Measurements from ENCODE around the gene ATG16L1. TPM values are rescaled to one million over a fixed set of nuclear protein-coding genes. Genes with fewer than 3 reads are reported as not detected.

Gene ATG16L1
- total RNA-seq, 1 experiment from 2014 or later = 42.0 TPM

- no peak overlapping the region for H3K4me3 Mint-ChIP-seq
- TF ChIP-seq CTCF (conservative IDR thresholded peaks at IDR 0.05) = no peak
- Histone ChIP-seq H2AK5ac (ENCODE audit: insufficient read length, low read length) (no peak overlapping the region), H2BK20ac (ENCODE audit: low read depth, low read length, poor library complexity, severe bottlenecking) (no peak overlapping the region), H3K4me1 (ENCODE audit: insufficient read depth, low read length) (no peaks in the 10 kb centered on the region; the same call in 1 of the 2 replicates), H3K9me3 (ENCODE audit: control insufficient read depth, low read depth, low read length) (no peaks in the 10 kb centered on the region), H3K14ac (ENCODE audit: insufficient read depth, low read length) (no peak overlapping the region), H4K20me1 (ENCODE audit: control insufficient read depth, insufficient read depth, insufficient read length) (no peaks in the 10 kb centered on the region), H3K27me3 (ENCODE audit: insufficient read depth, low read length) (no peaks in the 10 kb centered on the region), H2BK12ac (ENCODE audit: insufficient read length, low read depth, low read length) (no peak overlapping the region), H2BK15ac (ENCODE audit: low read depth, low read length) (no peak overlapping the region), H3K23ac (ENCODE audit: insufficient read length, low read depth, low read length) (no peak overlapping the region), H3K4me2 (ENCODE audit: insufficient read depth, insufficient read length, low read length) (no peak overlapping the region), H3K79me1 (ENCODE audit: insufficient read depth, low read depth, low read length, poor library complexity, severe bottlenecking) (no peaks in the 10 kb centered on the region), H3K27ac (ENCODE audit: insufficient read length, low read depth, low read length) (no peak overlapping the region), H3K4ac (ENCODE audit: low read depth, low read length) (no peak overlapping the region), H3K79me2 (ENCODE audit: insufficient read depth, low read length) (no peaks in the 10 kb centered on the region), H3T11ph (ENCODE audit: low read length) (no peak overlapping the region), H3K9ac (ENCODE audit: extremely low read depth, insufficient read length, low read length) (no peak overlapping the region), H2AFZ (ENCODE audit: low read length) (no peak overlapping the region), H3K23me2 (ENCODE audit: insufficient read length, low read depth, low read length, poor library complexity, severe bottlenecking) (no peaks in the 10 kb centered on the region), H2BK5ac (ENCODE audit: insufficient read length, low read length) (no peak overlapping the region), H4K91ac (ENCODE audit: insufficient read length, low read depth, low read length) (no peak overlapping the region), H3K56ac (ENCODE audit: insufficient read length, low read depth, low read length) (no peak overlapping the region), H2BK120ac (ENCODE audit: low read depth, low read length, poor library complexity, severe bottlenecking) (no peak overlapping the region), H3K18ac (ENCODE audit: insufficient read length, low read depth, low read length) (no peak overlapping the region), H4K8ac (replicated peaks; ENCODE audit: insufficient read length, low read depth, low read length) (no peak overlapping the region), H4K5ac (ENCODE audit: insufficient read length, low read depth, low read length) (no peak overlapping the region)
- no peak overlapping the region for H3K27ac Mint-ChIP-seq
- H3K4me1 Mint-ChIP-seq = peaks cover 11 to 12% of the 10 kb centered on the region in 2 experiments
- H3K9me3 Mint-ChIP-seq = no peaks in the 10 kb centered on the region
- 0 out of 2 replicates have a peak, but pooled peaks cover 3% of the 10 kb centered on the region for H3K27me3 Mint-ChIP-seq (ENCODE audit: low read depth)
- WGBS (ENCODE audit: extremely low coverage, insufficient read length, low lambda C conversion rate) = no CpG with 5 or more reads among the region's 6 CpGs
- DNase-seq = no peak
- no peaks in the 10 kb centered on the region for H3K36me3 Mint-ChIP-seq (ENCODE audit: insufficient read depth in 1 of 3, low read depth in 3 of 3)
These were observed 50.3 kb downstream of the ATG16L1 start for GRCh38 chr2:233301811-233302210.

All from H9 (cell line).